ENCODE data around the gene BMP10. TPM values are rescaled to one million over a fixed set of nuclear protein-coding genes. Genes with fewer than 3 reads are reported as not detected.
"Not testable (repeated sequence)": the region's sequence is repeated elsewhere in the genome, so short reads cannot be mapped to it uniquely, and the experiment has no call there.

BMP10 gene, protein sequence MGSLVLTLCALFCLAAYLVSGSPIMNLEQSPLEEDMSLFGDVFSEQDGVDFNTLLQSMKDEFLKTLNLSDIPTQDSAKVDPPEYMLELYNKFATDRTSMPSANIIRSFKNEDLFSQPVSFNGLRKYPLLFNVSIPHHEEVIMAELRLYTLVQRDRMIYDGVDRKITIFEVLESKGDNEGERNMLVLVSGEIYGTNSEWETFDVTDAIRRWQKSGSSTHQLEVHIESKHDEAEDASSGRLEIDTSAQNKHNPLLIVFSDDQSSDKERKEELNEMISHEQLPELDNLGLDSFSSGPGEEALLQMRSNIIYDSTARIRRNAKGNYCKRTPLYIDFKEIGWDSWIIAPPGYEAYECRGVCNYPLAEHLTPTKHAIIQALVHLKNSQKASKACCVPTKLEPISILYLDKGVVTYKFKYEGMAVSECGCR
- not detected for total RNA-seq

DNA sequence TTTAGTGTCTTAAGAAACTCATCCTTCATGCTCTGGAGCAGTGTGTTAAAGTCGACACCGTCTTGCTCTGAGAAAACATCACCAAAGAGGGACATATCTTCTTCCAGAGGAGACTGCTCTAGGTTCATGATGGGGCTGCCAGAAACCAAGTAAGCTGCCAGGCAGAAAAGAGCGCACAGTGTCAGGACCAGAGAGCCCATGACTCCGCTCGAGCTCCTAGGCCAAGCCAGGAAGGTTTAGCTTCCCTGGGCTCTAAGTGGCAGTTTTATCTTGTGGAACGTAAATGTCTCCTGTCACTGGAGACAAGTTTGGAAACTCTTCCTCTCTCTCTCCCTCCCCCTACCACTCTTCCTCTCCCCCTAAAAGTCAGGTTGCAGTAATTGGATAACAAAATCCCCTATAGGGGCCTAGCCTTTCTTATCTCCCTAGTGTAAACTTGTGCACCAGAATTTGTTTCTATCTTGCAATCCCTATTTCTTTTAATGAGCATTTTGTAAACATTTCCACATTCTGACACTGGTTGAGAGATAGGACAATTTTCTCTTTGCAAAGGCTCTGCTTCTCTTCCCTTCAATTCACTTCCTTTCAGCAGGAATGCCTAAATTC lies at the start of gene BMP10:
Gene BMP10 (minus strand): TSS at position 239 of the 606 bp plus-strand sequence. CDS start 39 bp downstream, at position 200.
- ATAC-seq: no peak

DNA sequence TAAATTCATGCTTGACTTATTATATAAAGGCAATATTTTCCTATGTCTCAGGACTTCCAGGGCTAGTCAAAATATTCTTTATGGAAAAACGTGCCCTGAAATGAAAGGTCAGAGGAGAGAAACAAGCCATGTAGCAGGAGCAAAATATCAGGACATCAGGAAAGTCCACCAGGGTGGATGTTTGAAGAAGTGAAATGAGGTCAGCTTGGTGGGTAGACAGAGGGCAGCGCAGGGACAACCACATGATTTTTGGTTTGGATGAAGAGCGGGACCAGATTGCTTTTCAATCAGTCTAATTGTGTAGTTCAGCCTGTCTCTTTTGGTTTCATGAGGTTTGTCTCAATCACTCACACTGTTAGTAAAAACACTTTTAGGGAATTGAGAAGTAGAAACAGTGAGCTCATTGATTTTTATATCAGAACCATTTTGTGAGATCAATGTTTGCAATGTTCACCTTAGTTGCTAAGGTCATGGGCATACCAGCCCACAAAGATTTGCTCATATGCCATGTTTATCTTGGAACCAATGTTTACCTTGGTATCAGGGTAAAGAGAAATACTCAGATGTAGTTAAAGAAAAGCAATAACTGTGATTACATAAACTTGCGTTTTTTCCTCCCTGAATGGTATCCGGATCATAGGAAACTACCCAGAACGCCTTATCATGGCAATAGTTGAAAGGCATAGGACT lies 49.4 kb upstream of the BMP10 start:
- no peak for ATAC-seq

DNA sequence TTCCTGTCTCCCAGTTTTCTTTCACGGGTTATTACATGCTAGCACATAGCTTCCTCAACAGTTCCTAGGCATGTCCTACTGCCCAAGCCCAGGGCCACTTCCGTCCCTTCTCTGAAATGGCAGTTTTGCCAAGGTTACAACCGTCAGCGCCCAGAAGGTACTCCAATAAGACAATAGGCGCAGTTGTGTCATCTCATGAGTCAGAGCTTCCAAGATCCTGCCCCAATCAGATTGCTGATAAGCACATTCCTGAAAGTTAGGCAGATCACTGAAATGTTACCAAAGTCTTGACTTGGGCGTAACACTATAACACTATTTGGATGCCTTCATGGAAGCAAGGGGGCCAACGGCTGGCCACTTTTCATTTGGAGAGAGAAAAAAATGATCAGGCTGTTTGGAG lies 47.3 kb upstream of the BMP10 start:
- peak; percentile 55 for ATAC-seq

DNA sequence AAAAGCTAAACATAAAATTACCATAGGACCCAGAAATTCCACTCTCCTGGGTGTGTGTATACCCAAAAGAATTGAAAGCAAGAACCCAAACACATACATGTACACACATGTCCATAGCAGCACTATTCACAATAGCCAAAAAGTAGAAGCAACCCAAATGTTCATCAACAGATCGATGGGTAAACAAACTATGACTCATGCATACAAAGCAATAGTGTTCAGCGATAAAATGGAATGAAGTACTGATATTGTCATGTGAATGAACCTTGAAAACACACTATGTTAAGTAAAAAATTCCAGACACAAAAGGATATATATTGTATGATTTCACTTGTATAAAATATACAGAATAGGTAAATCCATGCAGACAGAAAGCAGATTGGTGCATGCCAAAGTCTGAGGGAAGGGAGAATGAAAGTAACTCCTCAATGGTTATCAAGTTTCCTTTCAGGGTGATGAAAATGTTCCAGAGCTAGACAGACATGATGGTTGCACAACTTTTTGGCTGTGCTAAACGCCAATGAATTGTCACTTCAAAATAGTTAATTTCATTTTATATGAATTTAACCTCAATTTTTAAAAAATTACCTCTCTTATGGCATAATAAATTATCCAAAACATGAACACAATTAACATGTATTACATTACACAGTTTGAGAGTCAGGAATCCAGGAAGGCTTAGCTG lies 46.0 kb upstream of the BMP10 start:
- ATAC-seq: no peak

DNA sequence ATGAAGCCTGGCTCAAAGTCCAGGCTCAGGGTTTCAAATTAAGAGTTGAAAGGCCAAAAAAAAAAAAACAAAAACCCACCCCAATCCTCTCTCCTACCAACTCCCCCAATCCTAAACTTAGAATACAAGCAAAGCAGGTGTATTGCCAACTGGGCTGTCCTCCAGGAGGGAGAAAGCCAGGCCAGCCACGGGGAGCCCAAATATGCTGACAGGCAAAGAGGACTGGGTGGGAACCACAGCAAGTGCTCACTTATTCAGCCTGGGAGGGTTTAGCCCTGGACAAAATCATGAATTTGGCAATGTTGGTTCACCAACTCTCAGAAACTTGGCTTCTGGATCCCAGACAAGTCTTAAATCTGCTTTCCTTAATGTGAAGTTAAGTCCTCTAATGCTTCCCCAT lies 45.0 kb upstream of the BMP10 start:
- no peak for ATAC-seq

DNA sequence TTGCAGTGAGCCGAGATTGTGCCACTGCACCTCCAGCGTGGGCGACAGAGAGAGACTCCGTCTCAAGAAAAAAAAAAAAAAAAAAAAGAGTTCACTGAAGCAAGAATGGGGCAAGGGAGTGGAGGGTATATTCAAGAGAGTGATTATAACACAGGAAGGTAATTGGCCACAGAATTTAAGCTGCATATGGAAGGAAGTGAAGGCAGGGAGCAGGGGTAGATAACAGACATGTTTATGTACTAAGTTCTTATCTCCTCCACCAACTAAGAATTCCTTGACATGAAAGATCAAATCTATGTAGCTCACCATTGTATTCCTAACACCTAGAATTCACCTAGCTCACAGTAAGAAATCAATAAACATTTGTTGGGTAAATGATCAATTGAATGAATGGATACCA lies 44.2 kb upstream of the BMP10 start:
- no peak for ATAC-seq

DNA sequence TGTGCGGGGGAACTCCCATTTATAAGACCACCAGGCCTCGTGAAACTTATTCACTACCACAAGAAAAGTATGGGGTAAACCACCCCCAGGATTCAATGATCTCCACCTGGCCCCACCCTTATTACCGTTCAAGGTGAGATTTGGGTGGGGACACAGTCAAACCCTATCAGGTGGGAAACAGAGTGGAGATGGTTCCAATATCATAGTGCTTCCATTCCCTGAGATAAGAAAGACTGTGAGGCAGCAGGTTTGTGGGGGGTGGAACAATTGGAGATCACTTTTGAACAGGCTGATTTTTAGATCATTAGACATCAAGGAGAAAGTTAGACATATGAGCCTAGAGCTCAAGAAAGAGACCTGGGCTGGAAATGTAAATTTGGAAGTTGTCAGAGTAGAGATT lies 42.2 kb upstream of the BMP10 start:
- no peak for ATAC-seq

DNA sequence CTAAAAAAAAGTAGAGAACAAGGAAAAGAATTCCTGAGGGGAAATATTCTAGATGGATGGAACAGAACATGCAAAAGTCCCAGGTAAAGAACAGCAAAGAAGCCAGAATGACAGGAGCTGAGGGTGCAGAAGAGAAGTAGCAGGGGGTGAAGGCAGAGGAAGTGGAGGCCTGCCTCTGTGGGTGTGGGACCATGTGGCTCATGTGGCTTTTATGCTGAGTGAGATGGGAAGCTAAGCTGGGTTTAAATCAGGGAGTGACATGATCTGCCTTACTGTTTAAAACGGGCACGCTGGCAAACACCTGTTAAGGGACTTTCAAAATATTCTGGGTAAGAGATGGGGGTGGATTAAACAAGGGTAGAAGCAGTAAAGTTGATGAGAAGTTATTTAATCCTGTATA lies 41.5 kb upstream of the BMP10 start:
- no peak for ATAC-seq

DNA sequence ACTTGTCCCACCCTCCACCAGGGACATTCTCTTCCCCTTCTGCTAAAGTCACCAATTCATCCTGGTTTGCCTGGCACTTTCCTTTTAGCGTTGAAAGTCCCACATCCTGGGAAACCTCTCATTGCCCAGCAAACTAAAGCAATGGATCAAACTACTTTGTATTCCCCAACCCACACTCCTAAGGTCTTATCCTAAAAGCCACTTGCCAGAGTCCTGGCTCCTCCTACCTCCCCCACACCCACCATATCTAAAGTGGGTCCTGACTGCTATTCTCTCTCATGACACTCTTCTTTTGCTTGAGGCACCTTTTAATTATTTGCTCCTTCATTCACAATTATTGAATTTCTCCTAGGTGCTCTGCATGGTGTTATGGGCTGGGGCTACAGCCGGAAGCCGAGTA lies 40.9 kb upstream of the BMP10 start:
- ATAC-seq: no peak

DNA sequence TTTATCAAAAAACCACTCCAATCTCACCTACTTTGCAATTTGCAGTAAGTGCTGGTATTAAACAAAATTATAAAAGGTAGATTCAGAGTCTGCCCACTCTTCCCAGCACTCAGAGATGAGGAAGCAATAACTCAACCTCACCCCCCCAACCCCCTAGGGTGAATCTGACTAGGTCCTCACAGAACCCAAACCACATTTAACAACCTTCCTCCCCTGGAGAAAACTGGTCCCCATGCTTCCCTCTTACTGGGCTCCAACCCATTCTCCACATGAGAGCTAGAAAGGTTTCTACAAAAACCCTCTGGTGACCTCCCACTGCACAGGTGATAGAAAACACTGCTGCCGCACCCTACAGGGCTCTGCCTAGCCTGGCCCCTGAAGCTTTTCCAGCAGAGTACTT lies 40.5 kb upstream of the BMP10 start:
- ATAC-seq: no peak

DNA sequence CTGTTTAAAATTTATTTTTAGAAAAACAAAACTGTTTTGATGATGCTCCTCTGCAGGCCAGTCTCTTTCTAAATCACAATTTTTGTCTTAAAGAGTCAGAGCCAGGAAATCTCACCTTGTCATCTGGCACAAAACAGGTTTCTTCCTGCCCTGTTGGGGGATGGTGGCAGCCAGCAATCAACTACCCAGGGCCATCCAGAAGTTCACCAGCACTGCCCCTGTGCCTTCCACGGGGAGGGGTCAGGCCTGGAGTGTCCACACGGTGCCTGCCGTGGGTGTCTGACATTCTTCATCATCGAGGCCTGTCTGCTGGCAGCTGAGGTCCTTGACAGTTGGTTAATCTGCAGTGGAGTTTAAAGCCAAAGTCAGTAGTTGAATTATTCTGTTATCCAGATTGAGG lies 40.0 kb upstream of the BMP10 start:
- no peak for ATAC-seq

DNA sequence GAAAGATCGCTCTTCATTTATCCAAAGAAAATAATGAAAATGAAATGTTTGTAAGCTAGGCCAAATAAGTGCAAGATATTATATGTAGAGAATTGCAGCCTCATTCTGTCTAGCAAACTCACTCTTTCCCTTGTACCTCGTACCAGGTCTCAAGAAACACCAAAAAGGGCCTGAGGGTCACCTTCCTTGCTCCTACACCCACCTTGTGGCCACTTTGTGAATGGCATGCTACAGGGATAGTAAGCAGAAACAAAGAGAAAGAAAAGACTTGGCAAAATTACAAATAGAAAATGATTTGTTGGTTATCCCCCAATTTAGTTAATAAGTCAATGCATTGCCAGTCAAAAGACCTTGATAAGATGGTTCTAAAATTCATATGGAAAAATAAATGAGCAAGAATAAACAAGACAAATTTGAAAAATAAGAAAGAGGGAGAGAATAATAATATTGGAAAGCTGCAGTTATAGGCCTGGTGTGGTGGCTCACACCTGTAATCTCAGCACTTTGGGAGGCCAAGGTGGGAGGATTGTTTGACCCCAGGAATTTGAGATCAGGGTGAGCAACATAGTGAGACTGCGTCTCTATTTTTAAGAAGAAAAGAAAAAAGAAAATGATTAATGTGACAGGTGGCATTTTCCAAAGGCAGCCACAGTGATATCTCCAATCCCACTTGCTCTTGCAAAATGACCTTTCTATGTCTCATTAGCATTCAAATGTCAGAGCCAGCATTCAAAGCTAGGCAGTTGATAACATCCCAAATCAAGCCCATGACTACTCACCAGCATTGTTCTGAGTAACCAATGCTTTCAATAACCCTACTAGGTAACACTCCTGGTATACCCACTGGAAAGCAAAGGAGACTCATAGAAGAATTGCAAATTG lies 38.8 kb upstream of the BMP10 start:
- peak; percentile 59 for ATAC-seq

DNA sequence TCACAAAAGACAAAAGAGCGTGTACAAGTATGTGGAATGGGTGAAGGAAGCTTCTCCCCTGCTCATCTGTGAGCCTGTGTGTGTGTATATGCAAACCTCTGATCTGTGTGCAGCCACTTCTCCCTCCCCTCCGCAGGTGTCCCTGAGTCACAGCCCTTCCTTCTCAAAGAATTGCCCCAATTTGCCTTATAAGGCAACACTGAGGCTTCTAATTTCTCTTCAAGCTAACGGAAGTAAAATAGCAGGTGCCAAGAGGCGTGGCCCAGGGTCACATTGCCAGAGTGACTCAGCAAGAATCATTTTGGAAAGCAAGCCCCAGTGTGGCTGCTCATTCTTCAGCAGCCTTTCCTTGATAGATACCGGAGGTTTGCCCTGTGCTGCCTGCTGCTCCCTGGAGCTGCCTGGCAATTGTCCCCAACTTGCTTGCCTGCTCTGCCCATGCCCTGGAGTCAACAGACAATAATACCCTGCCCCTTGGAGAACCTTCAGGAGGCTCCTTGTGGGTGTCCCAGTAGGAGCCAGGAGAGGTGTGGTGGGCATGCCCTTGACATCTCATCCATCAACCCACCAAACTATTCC lies 37.3 kb upstream of the BMP10 start:
- peak; percentile 96 for ATAC-seq

DNA sequence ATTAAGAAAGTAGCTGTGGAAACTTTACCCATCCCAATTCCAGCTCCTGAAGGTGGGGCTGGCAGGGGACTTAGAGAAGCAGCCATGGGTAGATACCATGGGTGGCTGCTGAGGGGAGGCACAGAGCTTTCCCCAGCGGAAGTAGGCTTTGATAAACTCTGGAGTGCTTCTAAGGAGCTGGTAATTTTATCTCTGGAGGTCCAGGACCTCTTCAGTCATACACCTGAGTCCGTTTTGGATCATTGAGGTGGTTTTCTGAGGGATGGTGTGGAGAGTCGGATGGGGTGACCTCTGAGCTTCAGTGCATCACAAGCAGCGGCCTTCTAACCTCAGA lies 36.7 kb upstream of the BMP10 start:
- no peak for ATAC-seq

DNA sequence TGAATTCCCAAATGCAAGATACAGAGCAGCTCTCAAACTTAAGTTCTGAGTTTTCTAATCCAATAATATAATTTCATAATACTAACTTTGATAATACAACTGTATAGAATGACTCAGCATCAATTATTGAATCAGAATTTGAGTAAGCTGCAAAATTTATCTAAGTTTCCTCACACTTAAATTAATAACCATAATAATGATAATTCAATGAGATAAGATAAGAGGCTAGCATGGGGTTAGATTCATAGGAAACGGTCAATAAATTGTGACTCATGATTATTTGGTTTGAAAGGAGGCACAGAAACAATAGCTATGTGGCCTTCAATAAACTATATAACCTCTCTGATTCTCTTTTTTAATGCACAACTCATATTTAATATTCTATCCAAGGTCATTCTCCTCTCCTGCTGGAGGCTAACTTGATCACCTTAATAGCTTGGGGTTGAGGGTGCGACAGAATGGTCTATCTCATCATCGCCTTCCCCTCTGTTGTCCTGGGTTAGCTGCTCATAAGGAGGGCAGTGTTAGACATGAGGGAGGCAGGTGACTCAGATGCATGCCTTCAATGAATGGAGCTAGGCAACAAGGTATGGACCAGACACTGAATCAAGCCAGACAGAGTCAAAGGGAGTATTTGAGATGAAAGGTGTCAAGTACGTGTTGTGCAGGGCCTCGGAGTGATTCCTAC lies 36.2 kb upstream of the BMP10 start:
- peak; percentile 15 for ATAC-seq

DNA sequence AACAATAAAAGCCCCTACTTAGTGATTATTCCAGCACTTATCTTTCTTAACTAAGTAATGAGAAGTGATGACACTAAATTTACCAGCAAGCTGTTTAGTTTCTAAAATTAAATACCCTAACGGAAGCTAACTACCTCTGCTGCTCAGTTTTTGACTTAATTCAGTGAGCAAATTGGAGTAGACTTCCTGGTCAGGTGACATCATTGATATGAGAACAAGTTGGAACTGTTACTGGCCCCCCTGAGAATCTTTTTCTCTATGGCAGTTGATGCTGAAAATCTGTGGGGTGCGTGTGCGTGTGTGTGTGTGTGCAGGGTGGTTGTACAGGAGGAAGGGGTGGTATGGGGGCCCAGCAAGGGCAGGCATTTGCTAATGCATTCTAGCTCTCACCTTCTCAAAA lies 35.5 kb upstream of the BMP10 start:
- ATAC-seq: no peak

DNA sequence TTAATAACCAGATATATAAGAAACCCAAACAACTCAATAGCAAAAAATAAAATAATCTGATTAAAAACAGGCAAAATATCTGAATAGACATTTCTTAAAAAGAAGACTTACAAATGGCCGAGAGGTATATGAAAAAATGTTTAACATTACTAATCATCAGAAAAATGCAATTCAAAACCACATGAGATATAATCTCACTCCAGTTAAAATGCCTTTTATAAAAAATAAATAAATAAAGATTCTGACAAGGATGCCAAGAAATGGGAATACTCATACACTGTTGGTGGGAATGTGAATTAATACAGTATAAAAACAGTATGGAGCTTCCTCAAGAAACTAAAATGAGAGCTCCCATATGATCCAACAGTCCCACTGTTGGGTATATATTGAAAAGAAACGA lies 33.9 kb upstream of the BMP10 start:
- ATAC-seq: no peak

DNA sequence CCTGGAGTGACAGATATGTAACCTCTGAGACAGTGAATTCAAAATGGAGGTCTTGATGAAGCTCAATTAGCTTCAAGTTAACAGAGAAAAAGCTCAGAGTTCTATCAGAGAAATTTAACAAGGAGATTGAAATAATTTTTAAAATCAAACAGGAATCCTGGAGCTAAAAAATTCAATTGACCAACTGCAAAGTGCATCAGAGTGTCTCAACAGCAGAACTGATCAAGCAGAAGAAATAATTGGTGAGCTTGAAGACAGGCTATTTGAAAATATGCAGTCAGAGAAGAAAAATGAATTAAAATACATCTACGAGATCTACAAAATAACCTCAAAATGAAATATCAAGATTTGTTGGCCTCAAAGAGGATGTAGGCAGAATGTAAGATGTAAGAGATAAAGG lies 30.4 kb upstream of the BMP10 start:
- ATAC-seq: no peak

DNA sequence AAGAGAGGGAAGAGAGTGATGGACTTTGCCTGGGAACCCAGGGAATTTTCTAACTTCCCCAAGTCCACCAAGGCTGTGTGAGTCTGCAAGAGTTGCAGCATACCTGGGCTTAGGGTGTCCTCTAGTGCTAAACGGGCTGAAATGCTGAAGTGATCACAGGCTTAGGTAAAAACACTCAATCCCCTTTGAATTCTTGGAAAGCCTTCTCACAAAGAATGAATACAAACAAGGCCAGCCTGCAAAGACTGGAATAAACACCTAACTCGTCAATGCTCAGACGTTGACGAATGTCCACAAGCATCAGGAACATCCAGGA lies 30.0 kb upstream of the BMP10 start:
- ATAC-seq: no peak

DNA sequence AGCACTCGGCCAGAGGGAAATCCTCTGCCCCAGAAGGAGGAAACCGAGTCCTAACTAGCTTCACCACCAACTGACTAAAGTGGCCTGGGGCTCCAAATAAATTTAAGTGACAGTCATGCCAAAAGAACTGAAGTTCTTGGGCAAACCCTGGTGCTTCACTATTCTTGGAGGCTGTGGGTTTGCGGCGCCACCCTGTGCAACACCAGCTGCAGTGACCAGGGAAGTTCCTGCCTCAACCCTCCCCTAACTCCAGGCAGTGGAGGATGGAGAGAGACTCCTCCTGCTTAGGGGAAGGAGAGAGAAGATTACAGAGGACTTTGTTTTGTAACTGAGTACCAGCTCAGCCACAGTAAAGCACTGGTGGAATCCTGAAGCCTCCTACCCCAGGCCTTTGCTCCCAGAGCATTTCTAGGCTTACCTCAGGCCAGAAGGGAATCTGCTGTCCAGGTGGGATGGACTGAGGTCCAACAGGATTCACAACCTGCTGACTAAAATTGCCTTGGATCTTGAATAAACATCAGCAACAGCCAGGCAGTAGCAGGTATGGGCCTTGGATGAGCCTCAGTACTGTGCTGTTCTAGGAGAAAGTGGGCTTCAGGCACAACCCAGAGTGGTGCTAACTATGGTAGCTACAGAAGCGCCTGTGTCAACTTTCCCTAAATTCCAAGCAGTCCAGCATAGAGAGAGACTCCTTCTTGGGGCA lies 29.4 kb upstream of the BMP10 start:
- no peak for ATAC-seq

DNA sequence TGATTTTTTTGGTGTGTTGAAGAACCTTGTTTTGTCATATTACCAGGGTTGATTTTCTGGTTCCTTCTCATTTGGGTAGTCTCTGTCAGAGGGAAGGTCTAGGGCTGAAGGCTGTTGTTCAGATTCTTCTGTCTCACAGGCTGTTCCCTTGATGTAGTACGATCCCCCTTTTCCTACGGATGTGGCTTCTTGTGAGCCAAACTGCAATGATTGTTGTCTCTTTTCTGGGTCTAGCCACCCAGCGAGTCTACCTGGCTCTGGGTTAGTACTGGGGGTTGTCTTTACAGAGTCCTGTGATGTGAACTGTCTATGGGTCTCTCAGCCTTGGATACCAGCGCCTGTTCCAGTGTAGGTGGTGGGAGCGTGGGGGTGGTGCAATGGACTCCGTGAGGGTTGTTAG lies 24.8 kb upstream of the BMP10 start:
- not testable (repeated sequence) for ATAC-seq
